Heart left ventricle (tissue), 13 donors: ENCODE results near the gene PLXNA1.

Source experiments
- CTCF ChIP-seq, 12 donors: fragments of 200-600 bp; sonication (generic) in 4 of 12; IDR thresholded peaks; one replicate each; pipeline versions ENCODE4 v1.5.0 to v1.8.0; 2018 to 2022; ENCODE audit warnings: antibody characterized with exemption in 12 of 12, mild to moderate bottlenecking in 5 of 12
- POLR2A ChIP-seq, 2 donors: fragments of 450-650 bp; IDR thresholded peaks; one replicate each; pipeline ENCODE4 v1.6.1; 2017; ENCODE audit warnings: antibody characterized with exemption in 2 of 2, mild to moderate bottlenecking in 2 of 2, moderate library complexity in 2 of 2
- donor health status: ischemic (EF 13 %, LVEDD 7.1; RV severe dilation, severe dysfunction).
- donor health status: DM: no; HTN: yes; CAD: no.
- donor health status: DM: no; HTN: no; CAD: no.
- donor health status: ischemic (EF 25% LVEDD 6.9; RV normal size, moderate dysfunction).
- donor health status: ischemic (EF 25% LVEDD 5.7; RV mildly dilated, moderate dysfunction).
- donor health status: ischemic (EF 35%, LVEDD 5.7; RV mildly dilated, moderate dysfunction).
- donor health status: nonischemic (EF 11% LVEDD 7.7; RV severe dilation, severe dysfunction).
- donor health status: DM: yes; HTN: yes; CAD: no.
- donor health status: PGD.
- donor health status: ischemic (EF 29% LVEDD 5.4; RV normal size, mild dysfunction).
- donor health status: nonischemic (EF 23%, LVEDD 6.1; RV moderate dilation, normal function).

- TF ChIP-seq CTCF (IDR thresholded peaks at IDR 0.05) (no peak), POLR2A (IDR thresholded peaks at IDR 0.05) (no peak)
Observed at GRCh38 chr3:126980266-126980811, 2.6 kb upstream of the PLXNA1 start.
